Neutrophil (primary cell): Measurements from ENCODE around the gene SOAT2.

Source experiments
- H3K27ac ChIP-seq: fragments of 200-600 bp; sonication (generic); 2 replicates; pipeline ENCODE4 v1.5.1; 2016; ENCODE audit warnings: mild to moderate bottlenecking, moderate library complexity
- H3K27me3 ChIP-seq: fragments of 200-600 bp; sonication (generic); 2 replicates; pipeline ENCODE4 v1.6.0; 2016; ENCODE audit warnings: mild to moderate bottlenecking
- H3K36me3 ChIP-seq: fragments of 200-600 bp; sonication (generic); 2 replicates; pipeline ENCODE4 v1.5.1; 2017
- H3K4me1 ChIP-seq, 2 experiments: fragments of 200-600 bp in 1 of 2; sonication (generic) in 1 of 2; 1 replicate in 1 of 2; 2 replicates in 1 of 2; pipeline versions ENCODE4 v1.5.1 to v1.6.1; 2013 to 2016; ENCODE audit warnings: low read depth in 1 of 2, low read length in 1 of 2, mild to moderate bottlenecking in 1 of 2, moderate library complexity in 1 of 2; ENCODE audit not compliant: control insufficient read depth in 1 of 2, insufficient read depth in 1 of 2
- H3K4me3 ChIP-seq, 2 experiments: fragments of 200-600 bp in 1 of 2; sonication (generic) in 1 of 2; 1 replicate in 1 of 2; 2 replicates in 1 of 2; pipeline ENCODE4 v1.5.1; 2013 to 2016; ENCODE audit warnings: low read depth in 1 of 2, low read length in 1 of 2, mild to moderate bottlenecking in 1 of 2, moderate library complexity in 1 of 2
- H3K9me3 ChIP-seq: fragments of 200-600 bp; sonication (generic); 2 replicates; pipeline ENCODE4 v1.5.1; 2016
- TF ChIP-seq, protein P1 (sequence below): fragments of 200-600 bp; sonication (generic); IDR thresholded peaks from 2 replicates; pipeline ENCODE4 v1.5.1; 2016; ENCODE audit warnings: antibody characterized with exemption

The SOAT2 gene

GRCh38 chr12:53097564-53098353 lies 5.5 kb upstream of the SOAT2 start, which contains the start of gene IGFBP6:
TSS of gene IGFBP6 (plus strand) at chr12:53097667. CDS start at chr12:53097718, 51 bp downstream.
- Histone ChIP-seq H3K27me3 (peaks cover 42% of the 10 kb centered on the region), H3K4me1 (peaks cover 33 to 37% of the 10 kb centered on the region in 2 experiments), H3K4me3 (peak within 1 kb of the TSS; percentile 31 to 41), H3K36me3 (no peaks in the 10 kb centered on the region), H3K9me3 (no peaks in the 10 kb centered on the region), H3K27ac (no peak within 1 kb of the TSS)
- TF ChIP-seq, protein P1, sequence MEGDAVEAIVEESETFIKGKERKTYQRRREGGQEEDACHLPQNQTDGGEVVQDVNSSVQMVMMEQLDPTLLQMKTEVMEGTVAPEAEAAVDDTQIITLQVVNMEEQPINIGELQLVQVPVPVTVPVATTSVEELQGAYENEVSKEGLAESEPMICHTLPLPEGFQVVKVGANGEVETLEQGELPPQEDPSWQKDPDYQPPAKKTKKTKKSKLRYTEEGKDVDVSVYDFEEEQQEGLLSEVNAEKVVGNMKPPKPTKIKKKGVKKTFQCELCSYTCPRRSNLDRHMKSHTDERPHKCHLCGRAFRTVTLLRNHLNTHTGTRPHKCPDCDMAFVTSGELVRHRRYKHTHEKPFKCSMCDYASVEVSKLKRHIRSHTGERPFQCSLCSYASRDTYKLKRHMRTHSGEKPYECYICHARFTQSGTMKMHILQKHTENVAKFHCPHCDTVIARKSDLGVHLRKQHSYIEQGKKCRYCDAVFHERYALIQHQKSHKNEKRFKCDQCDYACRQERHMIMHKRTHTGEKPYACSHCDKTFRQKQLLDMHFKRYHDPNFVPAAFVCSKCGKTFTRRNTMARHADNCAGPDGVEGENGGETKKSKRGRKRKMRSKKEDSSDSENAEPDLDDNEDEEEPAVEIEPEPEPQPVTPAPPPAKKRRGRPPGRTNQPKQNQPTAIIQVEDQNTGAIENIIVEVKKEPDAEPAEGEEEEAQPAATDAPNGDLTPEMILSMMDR = no peak

DNA sequence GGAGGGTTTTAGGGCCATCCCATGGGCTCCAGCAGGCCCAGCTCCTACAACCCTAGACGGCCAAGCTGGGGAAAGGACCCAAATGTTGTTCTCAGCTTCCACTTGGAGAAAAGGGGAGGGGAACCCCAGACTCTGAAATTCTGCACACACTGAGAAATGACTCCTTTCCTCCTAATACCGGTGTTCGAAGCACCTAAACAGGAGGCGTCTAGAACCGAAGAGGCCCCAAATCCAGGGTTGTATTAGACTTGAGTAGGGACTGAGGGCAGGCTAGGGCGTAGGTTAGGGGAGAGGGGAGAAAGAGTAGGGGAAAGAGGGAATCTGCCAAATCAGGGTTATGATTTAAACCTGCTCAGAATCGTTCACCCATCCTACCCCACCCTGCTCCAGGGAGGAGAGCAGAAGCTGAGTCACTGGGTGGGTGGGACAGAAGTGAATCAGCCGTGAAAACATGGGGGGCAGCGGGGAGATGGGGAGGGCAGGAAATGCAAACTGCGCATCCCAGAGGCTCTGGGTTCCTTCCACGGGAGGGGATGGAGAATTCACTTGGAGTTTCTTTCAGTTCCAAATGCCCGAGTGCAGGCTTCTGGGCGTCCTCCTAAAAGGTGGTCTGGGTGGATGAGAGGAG lies 4.8 kb upstream of the SOAT2 start:
- no peaks in the 10 kb centered on the region for H3K36me3 ChIP-seq
- TF ChIP-seq, protein P1 = no peak
- no peak overlapping the region for H3K27ac ChIP-seq
- H3K4me3 ChIP-seq = peak overlapping the region; percentile 31 to 41
- no peaks in the 10 kb centered on the region for H3K9me3 ChIP-seq
- peaks cover 40 to 41% of the 10 kb centered on the region in 2 experiments for H3K4me1 ChIP-seq
- peaks cover 42% of the 10 kb centered on the region for H3K27me3 ChIP-seq

- Histone ChIP-seq H3K4me1 (peaks cover 32 to 38% of the 10 kb centered on the region in 2 experiments), H3K27ac (no peak overlapping the region), H3K4me3 (no peak overlapping the region), H3K36me3 (no peaks in the 10 kb centered on the region), H3K9me3 (no peaks in the 10 kb centered on the region), H3K27me3 (peaks cover 42% of the 10 kb centered on the region)
- TF ChIP-seq, protein P1 = peak; percentile 87
Measured at GRCh38 chr12:53099071-53099882, 4.0 kb upstream of the SOAT2 start.

GRCh38 chr12:53100466-53101151 lies 2.7 kb upstream of the SOAT2 start:
- peaks cover 32 to 36% of the 10 kb centered on the region in 2 experiments for H3K4me1 ChIP-seq
- no peaks in the 10 kb centered on the region for H3K9me3 ChIP-seq
- H3K27ac ChIP-seq = no peak overlapping the region
- no peaks in the 10 kb centered on the region for H3K36me3 ChIP-seq
- TF ChIP-seq, protein P1 = no peak
- no peak overlapping the region for H3K4me3 ChIP-seq
- H3K27me3 ChIP-seq = peaks cover 39% of the 10 kb centered on the region

DNA sequence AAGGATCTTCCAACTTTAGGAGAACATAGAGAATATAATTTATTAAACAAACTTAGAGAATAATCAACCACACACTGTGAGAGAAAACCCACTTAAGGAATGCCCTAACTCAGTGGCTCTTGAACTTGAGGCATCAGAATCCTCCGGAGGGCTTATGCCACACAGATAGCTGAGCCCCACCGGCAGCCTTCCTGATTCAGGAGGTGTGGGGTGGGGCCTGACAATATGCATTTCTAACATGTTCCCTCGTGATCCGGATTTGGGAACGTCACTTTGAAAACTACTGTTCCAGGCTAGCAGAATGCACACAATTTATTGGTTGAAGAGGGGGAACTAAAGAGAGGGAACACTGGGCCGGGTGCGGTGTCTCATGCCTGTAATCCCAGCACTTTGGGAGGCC lies 2.0 kb upstream of the SOAT2 start:
- H3K9me3 ChIP-seq = no peaks in the 10 kb centered on the region
- peaks cover 32 to 36% of the 10 kb centered on the region in 2 experiments for H3K4me1 ChIP-seq
- no peak overlapping the region for H3K4me3 ChIP-seq
- H3K36me3 ChIP-seq = no peaks in the 10 kb centered on the region
- TF ChIP-seq, protein P1 = no peak
- peaks cover 32% of the 10 kb centered on the region for H3K27me3 ChIP-seq
- H3K27ac ChIP-seq = no peak overlapping the region
